H1 (cell line): Measurements from ENCODE around the gene FRMD4B. TPM values are rescaled to one million over a fixed set of nuclear protein-coding genes. Genes with fewer than 3 reads are reported as not detected.

Experiments used
- CTCF ChIA-PET: fragments of 300-600 bp; sonication (Branson Sonifier 250); formaldehyde crosslinking; loops from one replicate; lab custom pipeline; 2021; ENCODE audit not compliant: partially characterized antibody; lab: Charles Lee
- POLR2A ChIA-PET: fragments of 300-600 bp; sonication (Branson Sonifier 250); formaldehyde crosslinking; loops from one replicate; lab custom pipeline; 2021; ENCODE audit warnings: inconsistent platforms; ENCODE audit not compliant: partially characterized antibody; lab: Charles Lee
- DNase-seq, 2 experiments: peaks; one replicate each; pipeline versions ENCODE4 v3.0.0 to v3.0.0-alpha.2; 2010 to 2022; ENCODE audit warnings: low spot score in 2 of 2, low read depth in 1 of 2, mixed read lengths in 1 of 2
- FAIRE-seq: peaks from 2 replicates; lab custom pipeline; 2011; peaks lifted over from hg19 to GRCh38; lab: Jason Lieb, UNC
- H2AFZ ChIP-seq: 2 replicates; pipeline ENCODE4 v1.8.1; 2012; ENCODE audit warnings: low read length, inconsistent platforms
- H2AK5ac ChIP-seq: 2 replicates; pipeline ENCODE4 v1.6.1; 2013; ENCODE audit warnings: low read depth, low read length
- H2BK120ac ChIP-seq: replicated peaks from 2 replicates; pipeline ENCODE3; 2013; ENCODE audit warnings: low read depth, low read length, inconsistent platforms
- H2BK12ac ChIP-seq: 2 replicates; pipeline ENCODE4 v1.6.1; 2013; ENCODE audit warnings: low read depth, low read length
- H2BK15ac ChIP-seq: 2 replicates; pipeline ENCODE4 v1.6.1; 2013; ENCODE audit warnings: low read length
- H2BK20ac ChIP-seq: 2 replicates; pipeline ENCODE4 v1.6.1; 2013; ENCODE audit warnings: low read length
- H2BK5ac ChIP-seq: 2 replicates; pipeline ENCODE4 v1.6.1; 2013; ENCODE audit warnings: low read depth, low read length
- H3K14ac ChIP-seq: 2 replicates; pipeline ENCODE4 v1.6.1; 2013; ENCODE audit warnings: inconsistent platforms; ENCODE audit not compliant: insufficient read length
- H3K18ac ChIP-seq: 2 replicates; pipeline ENCODE4 v1.6.1; 2013; ENCODE audit warnings: low read length; ENCODE audit errors: extremely low read depth
- H3K23ac ChIP-seq: 2 replicates; pipeline ENCODE4 v1.6.1; 2013; ENCODE audit warnings: inconsistent platforms; ENCODE audit not compliant: insufficient read length
- H3K23me2 ChIP-seq: 2 replicates; pipeline ENCODE4 v1.6.1; 2013; ENCODE audit warnings: low read depth, low read length
- H3K27ac ChIP-seq: 2 replicates; pipeline ENCODE4 v1.6.1; 2011; ENCODE audit warnings: low read depth, low read length, inconsistent platforms
- H3K27me3 ChIP-seq, 4 experiments: replicated peaks in 1 of 4; 1 replicate in 1 of 4; 2 replicates in 3 of 4; pipeline versions ENCODE4 v1.6.1 to v1.8.1; 2011 to 2013; ENCODE audit warnings: low read length in 3 of 4, mild to moderate bottlenecking in 3 of 4, inconsistent platforms in 2 of 4, mixed read lengths in 2 of 4, moderate library complexity in 1 of 4; ENCODE audit not compliant: control insufficient read depth in 3 of 4, insufficient read depth in 3 of 4; ENCODE audit errors: extremely low read depth in 1 of 4
- H3K36me3 ChIP-seq, 4 experiments: 2 replicates each; pipeline versions ENCODE4 v1.6.1 to v1.8.1; 2011 to 2013; ENCODE audit warnings: mild to moderate bottlenecking in 4 of 4, low read length in 3 of 4, moderate library complexity in 2 of 4, control low read depth in 1 of 4, inconsistent platforms in 1 of 4; ENCODE audit not compliant: insufficient read depth in 4 of 4, control insufficient read depth in 2 of 4
- H3K4ac ChIP-seq: replicated peaks from 2 replicates; pipeline ENCODE3; 2013; ENCODE audit warnings: low read length, low read depth, mixed read lengths, inconsistent platforms; ENCODE audit not compliant: insufficient read length
- H3K4me1 ChIP-seq, 4 experiments: replicated peaks in 1 of 4; 1 replicate in 1 of 4; 2 replicates in 3 of 4; pipeline versions ENCODE4 v1.6.1 to v1.8.1; 2011 to 2013; ENCODE audit warnings: low read length in 3 of 4, inconsistent platforms in 2 of 4, mixed read lengths in 1 of 4; ENCODE audit not compliant: insufficient read depth in 4 of 4, control insufficient read depth in 3 of 4
- H3K4me2 ChIP-seq, 2 experiments: 2 replicates each; pipeline versions ENCODE4 v1.6.1 to v1.8.1; 2011 to 2013; ENCODE audit warnings: low read depth in 2 of 2, low read length in 2 of 2, control low read depth in 1 of 2, inconsistent platforms in 1 of 2, mild to moderate bottlenecking in 1 of 2; ENCODE audit not compliant: insufficient read depth in 1 of 2
- H3K4me3 ChIP-seq, 4 experiments: fragments of 200-600, 300-600 bp in 1 of 4; sonication (generic), shearing (Covaris generic), sonication (Bioruptor Twin) in 1 of 4; 2 replicates each; pipeline versions ENCODE4 v1.5.1 to v1.8.1; 2011 to 2016; ENCODE audit warnings: low read length in 4 of 4, low read depth in 3 of 4, control low read depth in 2 of 4, inconsistent platforms in 2 of 4, mild to moderate bottlenecking in 2 of 4, mixed read lengths in 1 of 4, moderate library complexity in 1 of 4; ENCODE audit not compliant: insufficient read depth in 2 of 4; ENCODE audit errors: extremely low read depth in 1 of 4
- H3K56ac ChIP-seq: replicated peaks from 2 replicates; pipeline ENCODE3; 2013; ENCODE audit warnings: low read depth, mild to moderate bottlenecking, mixed read lengths, low read length, inconsistent platforms; ENCODE audit not compliant: insufficient read length
- H3K79me1 ChIP-seq: 2 replicates; pipeline ENCODE4 v1.6.1; 2013; ENCODE audit warnings: low read depth, low read length, control low read depth
- H3K79me2 ChIP-seq, 2 experiments: 2 replicates each; pipeline versions ENCODE4 v1.6.1 to v1.8.1; 2012 to 2013; ENCODE audit warnings: low read length in 2 of 2, mild to moderate bottlenecking in 2 of 2, inconsistent platforms in 1 of 2; ENCODE audit not compliant: insufficient read depth in 2 of 2, control insufficient read depth in 1 of 2
- H3K9ac ChIP-seq, 4 experiments: replicated peaks in 1 of 4; 1 replicate in 1 of 4; 2 replicates in 3 of 4; pipeline versions ENCODE4 v1.6.1 to v1.8.1; 2011 to 2013; ENCODE audit warnings: low read depth in 3 of 4, low read length in 3 of 4, control low read depth in 2 of 4, mild to moderate bottlenecking in 2 of 4, moderate library complexity in 2 of 4, inconsistent platforms in 1 of 4; ENCODE audit errors: extremely low read depth in 1 of 4
- H3K9me3 ChIP-seq, 2 experiments: 2 replicates each; pipeline versions ENCODE4 v1.6.1 to v1.8.1; 2012 to 2013; ENCODE audit warnings: mild to moderate bottlenecking in 2 of 2, moderate library complexity in 2 of 2, control low read depth in 1 of 2, inconsistent platforms in 1 of 2, low read depth in 1 of 2, low read length in 1 of 2, mixed read lengths in 1 of 2; ENCODE audit not compliant: insufficient read depth in 2 of 2
- H4K20me1 ChIP-seq, 2 experiments: replicated peaks in 1 of 2; 2 replicates each; pipeline versions ENCODE3 to v1.8.1; 2011 to 2013; ENCODE audit warnings: inconsistent platforms in 2 of 2, low read length in 2 of 2, mild to moderate bottlenecking in 1 of 2; ENCODE audit not compliant: insufficient read depth in 2 of 2, control insufficient read depth in 1 of 2
- H4K5ac ChIP-seq: 2 replicates; pipeline ENCODE4 v1.6.1; 2013; ENCODE audit warnings: low read length, low read depth, mixed read lengths, inconsistent platforms; ENCODE audit not compliant: insufficient read length
- H4K8ac ChIP-seq: 2 replicates; pipeline ENCODE4 v1.8.0; 2013; ENCODE audit warnings: mild to moderate bottlenecking, moderate library complexity, low read length, inconsistent platforms; ENCODE audit not compliant: insufficient read depth; ENCODE audit errors: extremely low read depth
- H4K91ac ChIP-seq: replicated peaks from 2 replicates; pipeline ENCODE3; 2013; ENCODE audit warnings: low read length, mixed read lengths, inconsistent platforms; ENCODE audit not compliant: insufficient read length
- E2F6 ChIP-seq: IDR thresholded peaks from 2 replicates; pipeline ENCODE4 v1.6.1; 2012; ENCODE audit warnings: inconsistent platforms
- HDAC6 ChIP-seq: IDR thresholded peaks from one replicate; pipeline ENCODE4 v1.7.1; 2012; ENCODE audit warnings: low read depth, mild to moderate bottlenecking, inconsistent platforms, low read length, moderate library complexity
- SUZ12 ChIP-seq: fragments of 200-600 bp; sonication (generic); IDR thresholded peaks from 2 replicates; pipeline ENCODE4 v1.6.1; 2012; ENCODE audit warnings: mild to moderate bottlenecking, inconsistent platforms, low read length, moderate library complexity, mixed read lengths
- TCF12 ChIP-seq: IDR thresholded peaks from 2 replicates; pipeline ENCODE4 v1.6.1; 2011; ENCODE audit warnings: low read depth, mild to moderate bottlenecking, low read length
- WGBS, 2 experiments: shearing (Covaris generic) in 1 of 2; methylation state at CpG; one replicate each; pipeline versions ENCODE4 v1.1.6 to v1.1.7; 2013 to 2015; ENCODE audit warnings: low lambda C conversion rate in 2 of 2, mixed read lengths in 2 of 2, inconsistent platforms in 1 of 2, low coverage in 1 of 2, missing lambda C conversion rate in 1 of 2; ENCODE audit not compliant: insufficient replicate concordance in 2 of 2, insufficient coverage in 1 of 2, insufficient read length in 1 of 2; ENCODE audit errors: extremely low coverage in 1 of 2, missing lambda C conversion rate in 1 of 2; 5-methylcytosine and 5-hydroxymethylcytosine counted together
- polyA plus RNA-seq, 7 experiments: library from polyadenylated mRNA; depleted of rRNA in 3 of 7; stranded (reverse) in 5 of 7; unstranded in 2 of 7; fragments of >200 nt in 5 of 7; fragments of 200-250 nt in 2 of 7; gene quantifications; 1 replicate in 5 of 7; 2 replicates in 1 of 7; 4 replicates in 1 of 7; pipeline versions ENCODE4 v1.2.1 to v1.2.3, GENCODE V29; 2011 to 2013; ENCODE audit warnings: missing spikeins in 2 of 7, mixed read lengths in 2 of 7
- total RNA-seq: library from RNA; stranded (reverse); fragmentation: NEBNext Ultra II Directional; extraction: Animal tissue kit (Norgen Biotek cat#: 25700); gene quantifications from 2 replicates; pipeline ENCODE4 v1.2.1, GENCODE V29; 2021

Gene FRMD4B
- total and polyA plus RNA-seq, 2 of the 8 experiments (the other 6 are each of a cell fraction or from before 2014, with no cell fraction given) = 2.7 to 7.2 TPM

- Histone ChIP-seq H3K27me3 (no peaks in the 10 kb centered on the region), H4K20me1 (no peaks in the 10 kb centered on the region), H3K4ac (no peak overlapping the region), H3K56ac (no peak overlapping the region), H3K9ac (no peak overlapping the region), H3K27ac (no peak overlapping the region), H3K79me2 (no peaks in the 10 kb centered on the region), H3K14ac (no peak overlapping the region), H2BK120ac (no peak overlapping the region), H2BK20ac (no peak overlapping the region), H3K4me1 (no peaks in the 10 kb centered on the region; a peak in 1 of 7 replicates), H2AFZ (no peak overlapping the region), H2AK5ac (no peak overlapping the region), H3K23me2 (no peaks in the 10 kb centered on the region), H2BK15ac (no peak overlapping the region), H4K91ac (no peak overlapping the region), H3K4me3 (no peak overlapping the region), H3K4me2 (no peak overlapping the region), H3K18ac (no peak overlapping the region), H2BK5ac (no peak overlapping the region), H2BK12ac (no peak overlapping the region), H3K23ac (no peak overlapping the region), H3K9me3 (no peaks in the 10 kb centered on the region), H4K8ac (no peak overlapping the region), H3K79me1 (no peaks in the 10 kb centered on the region), H4K5ac (no peak overlapping the region), H3K36me3 (no peaks in the 10 kb centered on the region)
- 84% methylated on average over 3 of the region's 3 CpGs; no CpG with 5 or more reads in 1 of the 2 experiments for WGBS, 2 experiments
- FAIRE-seq = no peak
- ChIA-PET POLR2A (no interaction called here), CTCF (interaction anchor here (0.6 to 8.1 kb wide), 13 partner anchors 14 to 506 kb away, joined by 3 to 95 read pairs (median 5); no protein-coding TSS in a partner anchor)
- DNase-seq = no peak
- TF ChIP-seq SUZ12 (no peak), TCF12 (no peak), E2F6 (no peak), HDAC6 (no peak)
These were observed 37.7 kb upstream of the FRMD4B start for GRCh38 chr3:69423463-69424155.
